HG02798 (cell line): ENCODE measurements around the gene COQ5.

Experiments
- ATAC-seq: cut with Tn5 transposase; IDR thresholded peaks from one replicate; pipeline ENCODE4 v1.9.1; 2021; ENCODE audit warnings: mild to moderate bottlenecking; ENCODE audit not compliant: unreplicated experiment, poor library complexity

Gene COQ5

DNA sequence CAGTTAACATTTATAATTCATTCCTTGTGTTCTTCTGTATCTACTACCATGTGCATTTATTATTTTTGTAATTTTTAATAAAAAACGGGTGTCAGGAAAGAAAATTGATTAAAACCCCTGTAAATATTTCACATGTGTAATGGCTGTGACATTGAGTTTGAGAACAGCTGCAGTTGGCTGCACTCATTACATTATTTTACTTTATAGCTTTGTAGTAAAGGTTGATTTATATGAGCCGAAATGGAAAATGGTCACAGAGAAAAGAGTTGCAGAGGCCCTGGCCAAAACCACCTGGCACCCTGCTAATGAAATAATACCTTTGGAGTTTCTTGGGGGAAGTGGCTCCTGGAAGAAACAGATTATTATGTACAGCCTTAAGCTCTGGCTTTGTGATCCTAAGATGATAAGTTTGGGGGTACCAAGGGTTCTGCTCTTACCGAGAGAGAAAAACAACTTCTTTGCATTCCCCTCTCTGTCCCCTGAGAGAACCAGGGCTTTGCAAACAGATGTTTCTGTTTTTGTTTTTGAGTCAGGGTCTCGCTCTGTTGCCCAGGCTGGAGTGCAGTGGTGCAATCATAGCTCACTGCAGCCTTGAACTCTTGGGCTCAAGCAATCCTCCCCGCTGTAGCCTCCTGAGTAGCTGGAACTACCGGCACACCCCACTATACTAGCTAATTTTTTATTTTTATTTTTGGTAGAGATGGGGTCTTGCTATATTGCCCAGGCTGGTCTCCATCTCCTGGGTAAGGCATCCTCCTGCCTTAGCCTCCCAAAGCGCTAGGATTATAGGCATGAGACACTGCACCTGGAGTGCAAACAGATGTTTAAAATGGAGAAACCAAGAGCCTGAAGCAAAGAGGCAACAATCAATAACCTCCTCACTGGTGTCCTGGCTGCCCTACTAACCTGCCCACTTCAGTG is 42.7 kb downstream of the COQ5 start:
- no peak for ATAC-seq

- ATAC-seq, result no peak
Measured at GRCh38 chr12:120483621-120484020, 45.3 kb downstream of the COQ5 start.

- ATAC-seq, result no peak
Measured at GRCh38 chr12:120481022-120481767, 47.8 kb downstream of the COQ5 start.

DNA sequence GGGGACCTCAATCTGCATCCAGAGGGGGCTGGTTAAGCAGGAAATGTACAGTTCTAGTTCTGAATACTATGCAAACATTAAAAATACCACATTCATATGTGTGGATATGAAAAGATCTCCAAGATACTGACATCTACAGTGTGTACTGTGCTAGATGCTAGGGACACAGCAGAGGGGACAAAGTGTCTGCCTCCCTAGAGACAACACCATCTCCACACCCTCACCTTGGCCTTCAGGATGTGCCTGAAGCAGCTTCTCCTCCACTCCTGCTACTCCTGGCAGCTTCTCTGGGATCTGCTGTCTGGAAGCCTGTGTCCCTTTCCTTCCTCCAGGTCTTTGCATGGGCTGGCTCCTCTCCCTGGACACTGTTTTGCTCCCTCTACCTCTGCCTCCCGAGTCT is 48.7 kb downstream of the COQ5 start:
- no peak for ATAC-seq

GRCh38 chr12:120479458-120479857 is 49.5 kb downstream of the COQ5 start:
- ATAC-seq, result no peak

GRCh38 chr12:120475643-120476042 is 53.3 kb downstream of the COQ5 start:
- ATAC-seq, result no peak

DNA sequence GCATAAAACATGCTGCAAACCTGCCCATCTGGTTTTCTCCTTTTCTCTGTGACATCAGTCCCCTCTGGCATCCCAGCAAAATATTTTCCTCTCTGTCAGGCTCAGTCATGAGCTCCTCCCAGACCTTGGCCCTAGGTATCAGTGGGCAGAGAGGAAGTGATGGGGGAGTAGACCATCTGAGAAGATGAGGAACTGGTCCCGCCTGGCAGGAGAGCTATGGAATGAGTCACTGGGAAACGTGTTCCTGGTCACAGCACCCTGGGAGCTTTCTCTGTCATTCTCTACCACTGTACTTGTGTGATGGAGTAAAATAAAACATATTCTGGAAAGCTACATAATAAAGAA is 54.4 kb downstream of the COQ5 start:
- no peak for ATAC-seq

DNA sequence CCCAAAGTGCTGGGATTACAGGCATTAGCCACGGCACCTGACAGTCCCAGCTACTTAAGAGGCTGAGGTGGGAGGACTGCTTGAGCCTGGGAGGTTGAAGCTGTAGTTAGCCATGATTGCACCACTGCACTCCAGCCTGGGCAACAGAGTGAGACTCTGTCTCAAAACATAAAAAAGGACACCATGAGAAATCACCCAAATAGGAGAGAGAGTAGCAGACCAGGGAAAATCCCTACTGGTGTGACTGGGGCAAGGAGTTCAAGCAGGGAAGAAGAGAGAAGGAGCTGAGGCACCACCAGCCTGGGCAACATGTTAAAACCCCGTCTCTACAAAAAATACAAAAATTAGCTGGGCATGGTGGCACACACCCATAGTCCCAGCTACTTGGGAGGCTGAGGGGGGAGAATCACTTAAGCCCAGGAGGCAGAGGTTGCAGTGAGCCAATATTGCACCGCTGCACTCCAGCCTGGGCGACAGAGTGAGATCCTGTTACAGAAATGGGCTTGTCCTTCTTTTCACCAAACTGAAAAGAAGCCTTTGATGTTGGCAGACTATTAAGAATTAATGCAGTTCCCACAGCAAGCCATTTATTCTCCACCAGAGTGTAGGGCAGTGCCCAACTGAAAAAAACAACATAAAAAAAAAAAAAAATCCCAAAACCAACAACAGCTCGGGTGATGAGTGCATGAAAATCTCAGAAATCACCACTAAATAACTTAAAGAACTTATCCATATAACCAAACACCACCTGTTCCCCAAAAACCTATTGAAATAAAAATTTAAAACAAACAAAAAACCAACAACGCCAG is 54.9 kb downstream of the COQ5 start:
- ATAC-seq, result no peak

- ATAC-seq, result no peak
Measured at GRCh38 chr12:120472521-120472920, 56.4 kb downstream of the COQ5 start.

DNA sequence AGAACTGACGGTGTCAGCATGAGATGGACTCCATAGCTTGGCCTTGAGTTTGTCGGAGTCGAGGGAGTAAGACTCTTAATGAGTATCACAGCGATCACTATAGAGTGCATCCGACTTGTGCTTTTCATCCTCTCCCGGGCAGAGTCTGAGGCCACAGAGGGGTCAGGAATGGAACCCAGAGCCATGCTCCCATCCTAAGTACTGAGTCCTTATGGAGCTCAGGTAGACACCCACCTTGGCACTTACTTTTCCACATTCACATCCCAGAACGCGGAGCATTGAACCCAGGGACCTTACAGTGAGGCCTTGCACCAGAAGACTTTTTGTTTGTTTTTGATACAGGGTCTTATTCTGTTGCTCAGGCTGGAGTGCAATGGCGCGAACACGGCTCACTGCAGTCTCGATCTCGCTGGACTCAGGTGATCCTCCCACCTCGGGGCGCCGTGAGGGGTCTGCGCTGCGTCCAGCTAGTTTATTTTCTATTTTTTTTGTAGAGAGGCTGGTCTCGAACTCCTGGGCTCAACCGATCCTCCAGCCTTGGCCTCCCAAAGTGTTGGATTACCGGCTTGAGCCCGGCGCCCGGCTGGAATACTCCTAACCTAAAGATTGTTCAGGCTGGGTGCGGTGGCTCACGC is 58.7 kb downstream of the COQ5 start:
- no peak for ATAC-seq

DNA sequence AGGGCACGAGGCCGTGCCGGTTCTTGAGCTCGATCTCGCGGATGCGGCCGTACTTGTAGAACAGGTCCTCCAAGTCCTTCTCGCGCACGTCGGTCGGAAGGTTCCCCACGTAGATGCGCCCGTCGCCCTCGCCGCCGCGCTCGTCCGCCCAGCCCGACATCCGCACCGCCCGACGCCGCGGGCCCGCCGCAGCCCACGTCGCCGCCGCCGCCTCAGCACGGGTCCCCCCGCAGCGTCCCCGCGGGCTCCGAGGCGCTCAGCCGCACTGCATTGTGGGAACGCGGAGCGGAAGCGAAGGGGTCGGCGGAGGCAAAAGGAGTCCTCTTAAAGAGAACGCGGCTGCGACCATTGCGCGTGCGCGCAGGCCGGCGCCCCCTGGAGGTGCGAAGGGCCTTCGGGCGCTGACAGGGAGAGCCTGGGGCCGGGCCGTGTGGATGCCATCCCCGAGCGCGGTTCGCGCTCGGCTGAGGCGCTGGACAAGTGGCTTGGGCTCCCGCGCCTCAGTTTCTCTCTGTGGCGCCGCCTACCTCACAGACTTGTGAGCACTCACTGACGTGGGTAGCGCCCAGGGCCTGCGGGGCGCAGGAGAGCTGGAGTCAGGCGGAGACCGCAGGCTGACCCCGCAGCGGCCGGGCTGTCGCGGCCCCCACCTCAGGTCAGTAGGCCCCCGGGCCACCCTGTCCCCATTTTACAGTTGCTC is 59.4 kb downstream of the COQ5 start, which contains the start of gene SRSF9:
TSS of gene SRSF9 (minus strand) at position 299 of the 700 bp plus-strand sequence. CDS start at position 160, 139 bp downstream.
- ATAC-seq, result peak; percentile 82

DNA sequence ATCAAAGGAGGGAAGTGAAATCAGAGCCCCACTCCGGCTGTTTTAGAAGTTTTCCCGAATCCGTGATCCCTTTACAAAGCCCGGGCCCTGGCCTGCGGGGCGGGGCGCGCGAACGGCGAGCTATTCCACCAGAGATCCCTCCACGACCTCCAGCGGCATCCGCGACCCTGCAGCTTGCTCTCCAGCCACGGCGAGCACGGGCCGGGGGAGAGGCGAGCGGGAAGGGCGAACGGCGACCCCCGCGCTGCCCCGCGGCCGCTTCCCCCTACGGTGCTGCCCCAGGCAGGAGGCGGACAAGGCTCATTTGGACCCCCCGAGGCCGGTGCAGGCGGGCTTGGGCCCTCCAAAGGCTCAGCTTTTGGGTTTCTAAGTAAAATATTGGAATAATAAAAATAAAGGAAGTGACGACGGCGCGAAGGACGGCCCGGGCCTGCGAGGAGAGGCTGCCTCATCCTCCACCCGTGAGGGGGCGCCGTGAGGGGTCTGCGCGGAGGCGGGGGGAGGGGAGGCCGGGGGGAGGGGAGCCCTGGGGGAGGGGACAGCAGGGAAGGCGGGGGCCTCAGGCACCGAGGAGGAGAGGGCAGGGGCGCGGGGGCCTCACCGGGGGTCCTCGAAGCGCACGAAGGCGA is 60.0 kb downstream of the COQ5 start:
- peak; percentile 24 for ATAC-seq

DNA sequence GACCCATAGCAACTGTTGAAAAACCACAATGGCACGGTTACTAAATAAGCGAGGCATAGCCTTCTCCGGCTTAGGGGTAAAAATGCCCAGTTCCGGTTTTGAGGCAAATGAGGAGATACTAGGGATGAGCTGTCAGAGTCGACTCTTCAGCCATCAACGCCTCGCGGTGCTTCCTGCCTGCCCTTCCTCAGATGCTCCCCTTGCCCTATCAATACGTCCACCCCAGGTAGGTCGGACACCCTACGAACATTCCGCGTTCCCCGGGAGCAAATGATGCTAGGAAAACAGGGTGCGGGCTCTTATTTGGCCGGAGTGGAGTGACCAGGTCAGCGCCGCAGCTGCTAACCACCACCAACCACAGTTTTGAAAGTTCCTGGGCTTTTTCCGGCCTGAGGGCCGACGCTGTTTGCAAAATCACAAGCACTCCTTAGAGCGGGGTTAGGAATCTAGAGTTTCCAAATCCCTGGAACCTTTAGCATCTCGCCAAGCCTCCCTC is 60.6 kb downstream of the COQ5 start:
- no peak for ATAC-seq

DNA sequence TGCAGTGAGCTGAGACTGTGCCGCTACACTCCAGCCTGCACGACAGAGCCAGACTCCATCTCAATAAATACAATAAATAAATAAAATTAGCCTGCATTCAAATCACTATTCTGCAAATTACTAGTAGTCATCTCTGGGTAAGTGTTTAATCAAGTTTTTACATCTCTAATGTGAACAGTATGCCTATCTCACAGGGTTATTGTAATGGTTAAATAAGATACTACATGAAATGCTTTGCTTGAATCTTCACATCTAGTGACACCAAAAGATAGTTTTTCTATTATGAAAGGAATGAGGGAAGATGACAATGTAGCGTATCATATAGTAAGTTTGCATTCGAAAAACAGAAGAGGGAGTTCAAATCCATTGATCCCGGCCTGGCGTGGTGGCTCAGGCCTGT is 61.5 kb downstream of the COQ5 start:
- no peak for ATAC-seq

DNA sequence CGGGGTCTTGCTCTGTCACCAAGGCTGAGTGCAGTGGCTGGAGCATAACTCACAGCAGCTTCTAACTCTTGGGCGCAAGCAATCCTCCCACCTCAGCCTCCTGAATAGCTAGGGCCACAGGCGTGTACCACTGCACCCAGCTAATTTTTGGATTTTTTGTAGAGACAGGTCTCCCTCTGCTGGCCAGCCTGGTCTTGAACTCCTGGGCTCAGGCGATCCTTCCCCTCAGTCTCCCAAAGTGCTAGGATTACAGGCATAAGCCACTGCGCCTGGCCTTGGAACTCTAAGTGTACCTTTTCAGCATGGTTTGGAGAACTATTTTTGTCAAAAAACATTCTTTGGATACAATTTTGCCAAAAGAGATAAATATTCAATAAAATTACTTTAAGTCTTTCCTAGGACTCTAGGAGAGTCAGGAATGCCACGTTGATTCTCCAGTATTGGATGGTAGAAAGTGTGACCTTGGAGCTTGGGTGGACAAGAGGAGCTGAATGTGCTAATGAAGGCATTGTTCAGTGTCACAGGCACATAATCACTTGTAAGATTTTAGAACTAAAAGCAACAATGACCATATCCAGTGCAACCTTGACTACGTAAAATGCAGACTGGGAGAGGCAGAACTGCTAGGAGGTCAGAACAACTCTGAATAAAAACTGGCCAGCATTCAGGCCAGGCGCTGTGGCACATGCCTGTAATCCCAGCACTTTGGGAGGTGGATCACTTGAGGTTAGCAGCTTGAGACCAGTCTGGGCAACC is 62.2 kb downstream of the COQ5 start:
- ATAC-seq, result no peak

GRCh38 chr12:120465756-120466155 is 63.2 kb downstream of the COQ5 start:
- no peak for ATAC-seq

- ATAC-seq, result no peak
Measured at GRCh38 chr12:120463712-120464111, 65.2 kb downstream of the COQ5 start.

- no peak for ATAC-seq
Measured at GRCh38 chr12:120462099-120462640, 66.8 kb downstream of the COQ5 start.
